Neural progenitor cell (in vitro differentiated cells): Measurements from ENCODE around the gene HABP4. TPM values are rescaled to one million over a fixed set of nuclear protein-coding genes. Genes with fewer than 3 reads are reported as not detected.

Experiments
- DNase-seq: peaks from one replicate; pipeline ENCODE4 v3.0.0-alpha.2; 2016; ENCODE audit warnings: low spot score
- H2AFZ ChIP-seq: fragments of 200-600 bp; sonication (generic); replicated peaks from 2 replicates; pipeline ENCODE4 v1.6.1; 2016; ENCODE audit warnings: antibody characterized with exemption
- H3F3A ChIP-seq: fragments of 200-600 bp; sonication (generic); 2 replicates; pipeline ENCODE4 v1.6.1; 2016; ENCODE audit warnings: antibody characterized with exemption, low read depth
- H3K27ac ChIP-seq: fragments of 200-600 bp; sonication (generic); 2 replicates; pipeline ENCODE4 v1.5.1; 2016; ENCODE audit warnings: mild to moderate bottlenecking
- H3K27me3 ChIP-seq: fragments of 200-600 bp; sonication (generic); 2 replicates; pipeline ENCODE4 v1.6.1; 2016; ENCODE audit warnings: mild to moderate bottlenecking, moderate library complexity
- H3K36me3 ChIP-seq: fragments of 200-600 bp; sonication (generic); 2 replicates; pipeline ENCODE4 v1.5.1; 2016
- H3K4me1 ChIP-seq: fragments of 200-600 bp; sonication (generic); 2 replicates; pipeline ENCODE4 v1.6.1; 2016; ENCODE audit warnings: mixed run types
- H3K4me2 ChIP-seq: fragments of 200-600 bp; sonication (generic); 2 replicates; pipeline ENCODE4 v1.6.1; 2016
- H3K4me3 ChIP-seq: fragments of 200-600 bp; sonication (generic); 2 replicates; pipeline ENCODE4 v1.5.1; 2016
- H3K79me2 ChIP-seq: fragments of 200-600 bp; sonication (generic); 2 replicates; pipeline ENCODE4 v1.6.1; 2016; ENCODE audit warnings: low read depth
- H3K9ac ChIP-seq: fragments of 200-600 bp; sonication (generic); 2 replicates; pipeline ENCODE4 v1.6.1; 2016
- H3K9me3 ChIP-seq: fragments of 200-600 bp; sonication (generic); 2 replicates; pipeline ENCODE4 v1.5.1; 2016; ENCODE audit warnings: low read depth
- H4K20me1 ChIP-seq: fragments of 200-600 bp; sonication (generic); 2 replicates; pipeline ENCODE4 v1.6.1; 2016; ENCODE audit warnings: low read depth
- H3K27ac Mint-ChIP-seq: 3 replicates; pipeline ENCODE4 v1.8.0; 2021; ENCODE audit warnings: mixed read lengths
- H3K27me3 Mint-ChIP-seq: 2 replicates; pipeline ENCODE4 v1.8.0; 2022; ENCODE audit warnings: low read depth, mild to moderate bottlenecking, inconsistent platforms, moderate library complexity, mixed read lengths; ENCODE audit not compliant: insufficient read depth
- H3K36me3 Mint-ChIP-seq: 3 replicates; pipeline ENCODE4 v1.8.0; 2021; ENCODE audit warnings: mixed read lengths
- H3K4me1 Mint-ChIP-seq: 3 replicates; pipeline ENCODE4 v1.8.0; 2021; ENCODE audit warnings: mixed read lengths
- H3K4me3 Mint-ChIP-seq: 3 replicates; pipeline ENCODE4 v1.8.0; 2021; ENCODE audit warnings: mild to moderate bottlenecking, moderate library complexity, mixed read lengths
- H3K9me3 Mint-ChIP-seq: 3 replicates; pipeline ENCODE4 v1.8.0; 2020; ENCODE audit warnings: mixed read lengths
- EZH2 ChIP-seq: fragments of 200-600 bp; sonication (generic); IDR thresholded peaks from 2 replicates; pipeline ENCODE4 v1.6.1; 2017; ENCODE audit warnings: antibody characterized with exemption, mild to moderate bottlenecking, moderate library complexity
- EZH2phosphoT487 ChIP-seq: fragments of 200-600 bp; sonication (generic); IDR thresholded peaks from 2 replicates; pipeline ENCODE4 v1.6.1; 2017; ENCODE audit warnings: antibody characterized with exemption
- total RNA-seq: library from RNA; depleted of rRNA; stranded (reverse); fragments of >200 nt; gene quantifications from 2 replicates; pipeline ENCODE4 v1.2.3, GENCODE V29; 2015; ENCODE audit warnings: low replicate concordance
- TF ChIP-seq, protein P1 (sequence below): fragments of 200-600 bp; sonication (generic); IDR thresholded peaks from 2 replicates; pipeline ENCODE4 v1.5.1; 2017; ENCODE audit warnings: antibody characterized with exemption, mild to moderate bottlenecking

HABP4 gene
- total RNA-seq, 1 donor from 2014 or later = 12.3 TPM

GRCh38 chr9:96485280-96485679 is 35.3 kb downstream of the HABP4 start:
- no peak for DNase-seq
- Histone ChIP-seq H3F3A (no peaks in the 10 kb centered on the region), H3K79me2 (no peaks in the 10 kb centered on the region), H4K20me1 (no peaks in the 10 kb centered on the region), H3K27ac (no peak overlapping the region), H2AFZ (no peak overlapping the region), H3K9me3 (no peaks in the 10 kb centered on the region), H3K4me2 (no peak overlapping the region), H3K4me3 (no peak overlapping the region), H3K27me3 (no peaks in the 10 kb centered on the region), H3K9ac (no peak overlapping the region), H3K36me3 (no peaks in the 10 kb centered on the region), H3K4me1 (no peaks in the 10 kb centered on the region)
- Mint-ChIP-seq H3K27me3 (peaks cover 3% of the 10 kb centered on the region), H3K36me3 (peaks cover 37% of the 10 kb centered on the region), H3K4me3 (no peak overlapping the region), H3K27ac (no peak overlapping the region), H3K9me3 (no peaks in the 10 kb centered on the region), H3K4me1 (peaks cover 3% of the 10 kb centered on the region)
- no peak for TF ChIP-seq EZH2phosphoT487
- TF ChIP-seq EZH2 = no peak
- TF ChIP-seq, protein P1, sequence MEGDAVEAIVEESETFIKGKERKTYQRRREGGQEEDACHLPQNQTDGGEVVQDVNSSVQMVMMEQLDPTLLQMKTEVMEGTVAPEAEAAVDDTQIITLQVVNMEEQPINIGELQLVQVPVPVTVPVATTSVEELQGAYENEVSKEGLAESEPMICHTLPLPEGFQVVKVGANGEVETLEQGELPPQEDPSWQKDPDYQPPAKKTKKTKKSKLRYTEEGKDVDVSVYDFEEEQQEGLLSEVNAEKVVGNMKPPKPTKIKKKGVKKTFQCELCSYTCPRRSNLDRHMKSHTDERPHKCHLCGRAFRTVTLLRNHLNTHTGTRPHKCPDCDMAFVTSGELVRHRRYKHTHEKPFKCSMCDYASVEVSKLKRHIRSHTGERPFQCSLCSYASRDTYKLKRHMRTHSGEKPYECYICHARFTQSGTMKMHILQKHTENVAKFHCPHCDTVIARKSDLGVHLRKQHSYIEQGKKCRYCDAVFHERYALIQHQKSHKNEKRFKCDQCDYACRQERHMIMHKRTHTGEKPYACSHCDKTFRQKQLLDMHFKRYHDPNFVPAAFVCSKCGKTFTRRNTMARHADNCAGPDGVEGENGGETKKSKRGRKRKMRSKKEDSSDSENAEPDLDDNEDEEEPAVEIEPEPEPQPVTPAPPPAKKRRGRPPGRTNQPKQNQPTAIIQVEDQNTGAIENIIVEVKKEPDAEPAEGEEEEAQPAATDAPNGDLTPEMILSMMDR = no peak

DNA sequence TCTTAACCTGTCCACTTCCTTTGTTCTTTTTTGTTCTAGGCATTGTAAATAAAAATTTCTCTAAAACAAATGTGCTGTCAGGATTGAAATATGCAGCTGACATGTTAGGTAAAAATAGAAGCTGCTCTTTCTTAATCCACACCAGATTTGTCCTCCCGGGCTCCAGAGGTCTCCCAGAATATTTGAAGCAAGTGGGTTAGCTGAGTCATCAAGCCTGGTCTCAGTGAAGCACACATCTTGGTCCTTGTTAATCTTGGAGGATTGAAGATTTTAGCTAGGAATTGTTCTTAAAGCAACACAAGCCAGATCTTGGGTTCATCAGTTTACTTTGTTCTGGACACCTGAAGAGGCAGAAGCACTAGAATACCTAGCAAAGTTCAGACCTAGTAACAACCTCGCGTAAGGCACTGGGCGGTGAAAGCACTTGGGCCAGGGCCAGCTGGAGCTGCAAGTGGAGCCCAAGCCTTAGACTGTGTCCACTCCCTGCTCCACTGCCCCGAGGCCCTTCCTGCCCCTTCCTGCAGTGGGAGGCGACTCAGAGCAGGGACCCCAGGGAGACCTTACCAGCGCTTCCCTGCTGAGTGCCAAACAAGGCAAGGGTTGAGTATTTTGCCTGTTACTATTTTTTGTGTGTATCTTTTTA is 36.5 kb downstream of the HABP4 start:
- Mint-ChIP-seq H3K4me1 (peaks cover 5% of the 10 kb centered on the region), H3K27me3 (peaks cover 2% of the 10 kb centered on the region), H3K9me3 (no peaks in the 10 kb centered on the region), H3K36me3 (peaks cover 38% of the 10 kb centered on the region), H3K4me3 (no peak overlapping the region), H3K27ac (no peak overlapping the region)
- Histone ChIP-seq H3K27me3 (no peaks in the 10 kb centered on the region), H3K4me2 (no peak overlapping the region), H3K4me3 (no peak overlapping the region), H3K9me3 (no peaks in the 10 kb centered on the region), H3K9ac (no peak overlapping the region), H4K20me1 (no peaks in the 10 kb centered on the region), H3F3A (no peaks in the 10 kb centered on the region), H2AFZ (no peak overlapping the region), H3K4me1 (no peaks in the 10 kb centered on the region), H3K27ac (no peak overlapping the region), H3K79me2 (no peaks in the 10 kb centered on the region), H3K36me3 (no peaks in the 10 kb centered on the region)
- no peak for TF ChIP-seq EZH2
- TF ChIP-seq EZH2phosphoT487 = no peak
- TF ChIP-seq, protein P1 = no peak
- DNase-seq = no peak

- Mint-ChIP-seq H3K4me1 (peaks cover 7% of the 10 kb centered on the region), H3K27me3 (peaks cover 2% of the 10 kb centered on the region), H3K27ac (no peak overlapping the region), H3K4me3 (no peak overlapping the region), H3K36me3 (peaks cover 40% of the 10 kb centered on the region), H3K9me3 (no peaks in the 10 kb centered on the region)
- no peak overlapping the region for H3K27ac ChIP-seq
- no peak for DNase-seq
- H3K9me3 ChIP-seq = no peaks in the 10 kb centered on the region
- no peak for TF ChIP-seq EZH2
- no peak for TF ChIP-seq EZH2phosphoT487
- TF ChIP-seq, protein P1 = no peak
- H3K4me1 ChIP-seq = no peaks in the 10 kb centered on the region
- H3K36me3 ChIP-seq = no peaks in the 10 kb centered on the region
- H3K4me2 ChIP-seq = no peak overlapping the region
- H3K79me2 ChIP-seq = no peaks in the 10 kb centered on the region
- no peaks in the 10 kb centered on the region for H3F3A ChIP-seq
- no peaks in the 10 kb centered on the region for H3K27me3 ChIP-seq
- no peak overlapping the region for H3K9ac ChIP-seq
- no peak overlapping the region for H2AFZ ChIP-seq
- no peak overlapping the region for H3K4me3 ChIP-seq
- H4K20me1 ChIP-seq = no peaks in the 10 kb centered on the region
Measured at GRCh38 chr9:96487029-96487396, 37.0 kb downstream of the HABP4 start.
